Measurements from ENCODE around the gene YPEL3. TPM values are rescaled to one million over a fixed set of nuclear protein-coding genes. Genes with fewer than 3 reads are reported as not detected.
"Not testable (repeated sequence)": the region's sequence is repeated elsewhere in the genome, so short reads cannot be mapped to it uniquely, and the experiment has no call there.

Gene YPEL3
- total RNA-seq, 3 donors from 2014 or later: 106 to 143 (median 114) TPM

- no peak for DNase-seq (ENCODE audit: low spot score in 2 of 2)
- TF ChIP-seq POLR2AphosphoS5 (IDR thresholded peaks at IDR 0.05) (no peak), POLR2A (IDR thresholded peaks at IDR 0.05) (no peak), CTCF (IDR thresholded peaks at IDR 0.05) (no peak)
- no peaks in the 10 kb centered on the region for H3K4me1 ChIP-seq
- no peak overlapping the region for H3K27ac ChIP-seq
- H3K9me3 ChIP-seq: no peaks in the 10 kb centered on the region
- intact Hi-C loops (cut with DNase I; ENCODE audit: low total_unique reads): no loop called here
- H3K27me3 ChIP-seq: no peaks in the 10 kb centered on the region
- H3K4me3 ChIP-seq: no peak overlapping the region
- H3K36me3 ChIP-seq: no peaks in the 10 kb centered on the region
Observed at GRCh38 chr16:30117768-30118167, 21.8 kb upstream of the YPEL3 start.

GRCh38 chr16:30116291-30117207 is 20.5 kb upstream of the YPEL3 start:
- H3K27ac ChIP-seq: no peak overlapping the region
- intact Hi-C loops (cut with DNase I; ENCODE audit: low total_unique reads): no loop called here
- no peaks in the 10 kb centered on the region for H3K36me3 ChIP-seq
- TF ChIP-seq CTCF (IDR thresholded peaks at IDR 0.05): no peak
- no peak for TF ChIP-seq POLR2A (IDR thresholded peaks at IDR 0.05)
- TF ChIP-seq POLR2AphosphoS5 (IDR thresholded peaks at IDR 0.05): no peak
- no peak overlapping the region for H3K4me3 ChIP-seq
- H3K27me3 ChIP-seq: no peaks in the 10 kb centered on the region
- no peaks in the 10 kb centered on the region for H3K9me3 ChIP-seq
- no peaks in the 10 kb centered on the region for H3K4me1 ChIP-seq
- DNase-seq (ENCODE audit: low spot score in 2 of 2): no peak

- TF ChIP-seq POLR2AphosphoS5 (IDR thresholded peaks at IDR 0.05) (no peak), CTCF (IDR thresholded peaks at IDR 0.05) (no peak), POLR2A (IDR thresholded peaks at IDR 0.05) (no peak)
- no peak overlapping the region for H3K27ac ChIP-seq
- no peaks in the 10 kb centered on the region for H3K9me3 ChIP-seq
- intact Hi-C loops (cut with DNase I; ENCODE audit: low total_unique reads): no loop called here
- H3K36me3 ChIP-seq: no peaks in the 10 kb centered on the region
- no peaks in the 10 kb centered on the region for H3K4me1 ChIP-seq
- no peaks in the 10 kb centered on the region for H3K27me3 ChIP-seq
- DNase-seq (ENCODE audit: low spot score in 2 of 2): no peak
- no peak overlapping the region for H3K4me3 ChIP-seq
Observed at GRCh38 chr16:30115238-30115637, 19.2 kb upstream of the YPEL3 start.

GRCh38 chr16:30114833-30115232 is 18.8 kb upstream of the YPEL3 start:
- intact Hi-C loops (cut with DNase I; ENCODE audit: low total_unique reads); H3K9me3 ChIP-seq; H3K4me1 ChIP-seq; H3K36me3 ChIP-seq; DNase-seq (ENCODE audit: low spot score in 2 of 2); H3K4me3 ChIP-seq; H3K27me3 ChIP-seq; H3K27ac ChIP-seq: not testable (repeated sequence)

DNA sequence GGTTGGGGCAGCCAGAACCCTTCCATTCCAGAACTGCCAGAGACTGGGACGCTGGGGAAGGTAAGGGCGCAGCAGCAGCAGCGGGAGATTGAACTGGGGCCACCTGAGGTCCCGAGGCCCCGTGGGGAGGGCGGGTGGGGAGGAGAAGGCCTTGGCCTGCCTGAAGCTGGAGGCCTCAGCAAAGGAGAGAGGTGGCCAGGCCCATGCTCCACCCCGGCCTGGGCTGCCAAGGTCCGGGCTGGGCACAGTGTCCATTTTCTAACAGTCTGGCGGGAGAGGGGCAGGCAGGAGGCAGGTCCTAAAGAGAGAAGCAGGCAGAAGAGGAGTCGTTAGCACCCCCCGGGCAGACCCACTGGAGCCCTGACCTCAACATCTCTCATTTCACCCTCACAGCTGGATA is 18.4 kb upstream of the YPEL3 start:
- no peak for TF ChIP-seq CTCF (IDR thresholded peaks at IDR 0.05)
- no peak for TF ChIP-seq POLR2AphosphoS5 (IDR thresholded peaks at IDR 0.05)
- TF ChIP-seq POLR2A (IDR thresholded peaks at IDR 0.05): no peak
- Histone ChIP-seq H3K9me3 (no peaks in the 10 kb centered on the region), H3K36me3 (no peaks in the 10 kb centered on the region), H3K4me3 (no peak overlapping the region), H3K27ac (no peak overlapping the region), H3K4me1 (no peaks in the 10 kb centered on the region), H3K27me3 (no peaks in the 10 kb centered on the region)
- no peak for DNase-seq (ENCODE audit: low spot score in 2 of 2)
- intact Hi-C loops (cut with DNase I; ENCODE audit: low total_unique reads): no loop called here
